ENCODE data around the gene U2AF2. TPM values are rescaled to one million over a fixed set of nuclear protein-coding genes. Genes with fewer than 3 reads are reported as not detected.

U2AF2 gene
- total RNA-seq: 275 and 281 TPM in 2 replicates
- long read RNA-seq: 0 reads

- DNase-seq (ENCODE audit: low spot score, unreplicated experiment): peak; percentile 97
- TF ChIP-seq CTCF (IDR thresholded peaks at IDR 0.05; ENCODE audit: unreplicated experiment): no peak
- no peaks in the 10 kb centered on the region for H3K9me3 Mint-ChIP-seq (ENCODE audit: low read depth)
- peak within 1 kb of the TSS; percentile 98 for H3K27ac Mint-ChIP-seq
- H3K4me1 Mint-ChIP-seq (ENCODE audit: low read depth): peaks cover 24% of the 10 kb centered on the region
- H3K4me3 Mint-ChIP-seq (ENCODE audit: low read depth): peak within 1 kb of the TSS; percentile 90
- H3K36me3 Mint-ChIP-seq (ENCODE audit: insufficient read depth): peaks cover 9% of the 10 kb centered on the region
- H3K27me3 Mint-ChIP-seq: no peaks in the 10 kb centered on the region
These were observed at the start of gene U2AF2 for GRCh38 chr19:55654868-55655647. Gene U2AF2 (plus strand): TSS chr19:55655035. CDS start chr19:55655105, 70 bp downstream.

GRCh38 chr19:55605207-55605636 is 49.6 kb upstream of the U2AF2 start:
- Mint-ChIP-seq H3K27me3 (no peaks in the 10 kb centered on the region), H3K27ac (peak overlapping the region; percentile 96), H3K4me1 (ENCODE audit: low read depth) (peaks cover 21% of the 10 kb centered on the region), H3K4me3 (ENCODE audit: low read depth) (peak overlapping the region; percentile 80), H3K9me3 (ENCODE audit: low read depth) (no peaks in the 10 kb centered on the region), H3K36me3 (ENCODE audit: insufficient read depth) (peaks cover 7% of the 10 kb centered on the region)
- DNase-seq (ENCODE audit: low spot score, unreplicated experiment): peak; percentile 97
- TF ChIP-seq CTCF (IDR thresholded peaks at IDR 0.05; ENCODE audit: unreplicated experiment): no peak

- H3K27me3 Mint-ChIP-seq: no peaks in the 10 kb centered on the region
- peaks cover 10% of the 10 kb centered on the region for H3K36me3 Mint-ChIP-seq (ENCODE audit: insufficient read depth)
- peak; percentile 77 for TF ChIP-seq CTCF (IDR thresholded peaks at IDR 0.05; ENCODE audit: unreplicated experiment)
- peaks cover 21% of the 10 kb centered on the region for H3K4me1 Mint-ChIP-seq (ENCODE audit: low read depth)
- no peak for DNase-seq (ENCODE audit: low spot score, unreplicated experiment)
- no peaks in the 10 kb centered on the region for H3K9me3 Mint-ChIP-seq (ENCODE audit: low read depth)
- peak within 1 kb of the TSS; percentile 96 for H3K27ac Mint-ChIP-seq
- H3K4me3 Mint-ChIP-seq (ENCODE audit: low read depth): peak within 1 kb of the TSS; percentile 97
These were observed 49.0 kb upstream of the U2AF2 start, which contains the start of gene ZNF865 for GRCh38 chr19:55605637-55606470. Gene ZNF865 (plus strand): TSS chr19:55605647. CDS start chr19:55613619, 7,972 bp downstream.

GRCh38 chr19:55606471-55606787 is 48.4 kb upstream of the U2AF2 start:
- H3K27me3 Mint-ChIP-seq: no peaks in the 10 kb centered on the region
- no peaks in the 10 kb centered on the region for H3K9me3 Mint-ChIP-seq (ENCODE audit: low read depth)
- no peak for DNase-seq (ENCODE audit: low spot score, unreplicated experiment)

More at GRCh38 chr19:55606471-55606787, 48.4 kb upstream of the U2AF2 start:
- peak overlapping the region; percentile 96 for H3K27ac Mint-ChIP-seq
- peaks cover 10% of the 10 kb centered on the region for H3K36me3 Mint-ChIP-seq (ENCODE audit: insufficient read depth)
- TF ChIP-seq CTCF (IDR thresholded peaks at IDR 0.05; ENCODE audit: unreplicated experiment): no peak
- H3K4me3 Mint-ChIP-seq (ENCODE audit: low read depth): peak overlapping the region; percentile 97
- peaks cover 18% of the 10 kb centered on the region for H3K4me1 Mint-ChIP-seq (ENCODE audit: low read depth)

All from progenitor cell of endocrine pancreas (in vitro differentiated cells).